Measurements from ENCODE around the gene IHH.

Gene IHH

DNA sequence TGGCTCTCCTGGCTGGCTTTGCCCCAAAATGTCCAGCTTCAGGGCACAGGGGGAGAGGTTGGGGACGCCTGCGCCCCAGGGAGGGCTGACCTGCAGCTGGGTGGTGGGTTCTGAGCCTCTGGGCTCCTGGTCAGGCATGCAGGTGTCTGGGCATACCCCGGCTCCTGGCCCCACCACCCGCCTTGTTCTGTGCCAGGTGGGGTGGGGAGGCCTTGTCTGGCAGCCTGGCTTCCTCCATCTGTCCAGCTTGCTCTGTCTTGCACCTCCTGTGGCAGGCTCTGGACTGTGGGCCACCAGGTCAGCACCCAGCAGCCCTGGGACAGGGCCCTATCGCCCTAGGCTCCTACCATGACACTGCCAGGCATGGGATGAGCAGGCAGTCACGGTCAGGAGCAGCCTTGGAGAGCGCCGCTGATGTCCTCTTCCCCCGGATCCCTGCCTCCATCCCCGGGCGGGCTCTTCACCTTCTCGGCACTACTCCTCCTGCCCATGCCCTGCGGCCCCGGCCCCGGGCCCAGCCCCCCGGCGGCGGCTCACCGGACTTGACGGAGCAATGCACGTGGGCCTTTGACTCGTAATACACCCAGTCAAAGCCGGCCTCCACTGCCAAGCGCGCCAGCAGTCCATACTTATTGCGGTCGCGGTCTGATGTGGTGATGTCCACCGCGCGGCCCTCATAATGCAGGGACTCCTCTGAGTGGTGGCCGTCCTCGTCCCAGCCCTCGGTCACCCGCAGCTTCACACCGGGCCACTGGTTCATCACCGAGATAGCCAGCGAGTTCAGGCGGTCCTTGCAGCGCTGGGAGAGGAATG, 3.6 kb downstream of the IHH start:
- in situ Hi-C loops (cut with MboI; ENCODE audit: low pct_unique_long_range_greater_than_20kb, low sequenced_read_pairs, unreplicated experiment): no loop called here
- TF ChIP-seq, protein P1, sequence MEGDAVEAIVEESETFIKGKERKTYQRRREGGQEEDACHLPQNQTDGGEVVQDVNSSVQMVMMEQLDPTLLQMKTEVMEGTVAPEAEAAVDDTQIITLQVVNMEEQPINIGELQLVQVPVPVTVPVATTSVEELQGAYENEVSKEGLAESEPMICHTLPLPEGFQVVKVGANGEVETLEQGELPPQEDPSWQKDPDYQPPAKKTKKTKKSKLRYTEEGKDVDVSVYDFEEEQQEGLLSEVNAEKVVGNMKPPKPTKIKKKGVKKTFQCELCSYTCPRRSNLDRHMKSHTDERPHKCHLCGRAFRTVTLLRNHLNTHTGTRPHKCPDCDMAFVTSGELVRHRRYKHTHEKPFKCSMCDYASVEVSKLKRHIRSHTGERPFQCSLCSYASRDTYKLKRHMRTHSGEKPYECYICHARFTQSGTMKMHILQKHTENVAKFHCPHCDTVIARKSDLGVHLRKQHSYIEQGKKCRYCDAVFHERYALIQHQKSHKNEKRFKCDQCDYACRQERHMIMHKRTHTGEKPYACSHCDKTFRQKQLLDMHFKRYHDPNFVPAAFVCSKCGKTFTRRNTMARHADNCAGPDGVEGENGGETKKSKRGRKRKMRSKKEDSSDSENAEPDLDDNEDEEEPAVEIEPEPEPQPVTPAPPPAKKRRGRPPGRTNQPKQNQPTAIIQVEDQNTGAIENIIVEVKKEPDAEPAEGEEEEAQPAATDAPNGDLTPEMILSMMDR (IDR thresholded peaks at IDR 0.05; ENCODE audit: extremely low read depth, insufficient read depth, missing control alignments): no peak
- DNase-seq (ENCODE audit: low spot score): no peak

DNA sequence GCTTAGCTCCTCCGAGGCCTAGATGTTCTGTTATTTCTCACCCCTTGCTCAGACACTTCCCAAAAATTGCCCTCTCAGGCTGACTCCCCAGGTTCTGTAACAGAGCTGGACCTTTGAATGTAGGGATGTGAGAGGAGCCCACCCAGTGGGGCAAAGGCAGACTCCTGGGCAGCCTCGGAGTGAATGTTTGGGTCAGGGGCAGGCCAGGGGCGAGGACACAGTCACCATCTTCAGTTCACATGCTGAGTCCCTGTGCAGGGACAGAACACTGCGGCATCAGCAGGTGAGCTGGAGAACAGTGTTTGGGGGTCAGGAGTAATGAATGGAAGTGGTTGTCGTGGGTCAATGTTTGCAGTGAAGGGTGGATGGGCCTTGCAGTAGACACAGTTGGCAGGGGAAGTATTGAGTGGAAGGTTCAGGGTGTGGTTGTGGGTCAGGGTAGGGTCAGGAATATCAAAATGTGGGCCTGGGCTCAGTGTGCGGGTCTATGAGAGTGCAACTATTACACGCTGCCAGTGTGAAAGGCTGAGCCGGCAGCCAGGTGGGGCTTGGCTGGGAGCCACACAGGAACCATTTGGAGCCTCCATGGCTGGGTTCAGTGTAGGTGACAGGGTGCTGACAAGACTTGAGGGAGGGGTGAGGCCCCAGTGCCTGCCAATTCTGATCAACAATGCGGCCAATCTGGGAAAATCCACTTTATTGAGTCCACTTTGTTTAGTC, 4.4 kb downstream of the IHH start:
- no peak for DNase-seq (ENCODE audit: low spot score)
- in situ Hi-C loops (cut with MboI; ENCODE audit: low pct_unique_long_range_greater_than_20kb, low sequenced_read_pairs, unreplicated experiment): no loop called here
- TF ChIP-seq, protein P1 (IDR thresholded peaks at IDR 0.05; ENCODE audit: extremely low read depth, insufficient read depth, missing control alignments): no peak

DNA sequence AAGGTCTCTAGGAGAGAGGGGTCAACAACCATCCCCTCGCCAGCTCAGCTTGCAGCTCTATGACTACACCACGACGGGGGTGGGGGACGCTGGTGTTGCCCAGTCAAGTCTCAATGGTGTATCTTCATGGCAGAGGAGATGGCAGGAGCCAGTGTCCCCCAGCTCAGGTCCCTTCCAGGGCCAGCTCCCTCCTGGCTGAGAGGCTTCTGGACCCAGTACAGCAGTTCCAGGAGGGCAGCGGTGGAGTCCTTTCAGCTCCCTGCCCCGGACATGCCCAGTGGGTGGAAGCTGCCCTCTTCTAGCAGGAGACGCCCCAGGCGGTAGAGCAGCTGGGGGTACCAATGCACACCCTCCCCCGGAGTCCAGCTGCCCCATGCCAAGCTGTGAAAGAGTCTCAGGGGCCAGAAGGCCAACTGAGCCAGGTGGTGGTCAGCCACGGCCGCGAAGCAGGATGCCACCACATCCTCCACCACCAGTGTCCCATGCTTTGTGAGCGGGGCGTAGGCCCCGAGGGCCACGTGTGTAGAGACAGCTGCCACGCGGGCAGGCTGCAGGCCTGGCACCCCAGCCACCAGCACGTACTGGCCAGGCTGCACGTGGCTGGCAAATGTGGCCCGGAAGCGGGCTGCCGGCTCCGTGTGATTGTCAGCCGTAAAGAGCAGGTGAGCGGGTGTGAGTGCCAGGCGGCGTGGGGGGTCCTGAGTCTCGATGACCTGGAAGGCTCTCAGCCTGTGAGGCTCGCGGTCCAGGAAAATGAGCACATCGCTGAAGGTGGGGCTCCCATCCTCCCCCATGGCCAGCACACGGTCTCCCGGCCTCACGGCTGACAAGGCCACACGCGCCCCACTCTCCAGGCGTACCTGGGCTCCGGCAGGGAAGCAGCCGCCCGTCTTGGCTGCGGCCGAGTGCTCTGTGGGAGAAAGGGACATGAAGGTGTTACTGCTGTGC, 5.5 kb downstream of the IHH start:
- no peak for DNase-seq (ENCODE audit: low spot score)
- TF ChIP-seq, protein P1 (IDR thresholded peaks at IDR 0.05; ENCODE audit: extremely low read depth, insufficient read depth, missing control alignments): no peak
- in situ Hi-C loops (cut with MboI; ENCODE audit: low pct_unique_long_range_greater_than_20kb, low sequenced_read_pairs, unreplicated experiment): no loop called here

DNA sequence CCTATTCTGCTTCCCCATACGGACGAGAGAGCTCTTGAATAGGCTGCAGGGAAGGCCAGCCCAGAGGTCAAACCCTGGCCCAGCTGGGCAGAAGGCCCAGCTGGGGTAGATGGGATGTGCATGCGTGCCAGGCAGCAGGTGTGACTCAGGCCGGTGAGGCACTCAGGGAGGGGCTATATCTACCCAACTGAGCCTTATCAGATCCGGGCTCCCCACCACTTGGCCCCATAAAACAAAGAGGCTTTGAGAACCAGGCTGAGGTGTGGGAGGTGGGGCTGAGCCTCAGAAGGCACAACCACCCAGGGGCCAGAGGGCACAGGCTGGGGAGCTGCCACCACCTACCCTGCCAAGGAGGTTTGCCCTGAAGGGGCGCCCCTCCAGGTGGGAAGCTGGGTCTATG, 11.4 kb downstream of the IHH start:
- in situ Hi-C loops (cut with MboI; ENCODE audit: low pct_unique_long_range_greater_than_20kb, low sequenced_read_pairs, unreplicated experiment): loop anchor here (10.0 kb wide), 1 partner anchor 106 kb away; no protein-coding TSS in a partner anchor
- no peak for DNase-seq (ENCODE audit: low spot score)
- TF ChIP-seq, protein P1 (IDR thresholded peaks at IDR 0.05; ENCODE audit: extremely low read depth, insufficient read depth, missing control alignments): no peak

DNA sequence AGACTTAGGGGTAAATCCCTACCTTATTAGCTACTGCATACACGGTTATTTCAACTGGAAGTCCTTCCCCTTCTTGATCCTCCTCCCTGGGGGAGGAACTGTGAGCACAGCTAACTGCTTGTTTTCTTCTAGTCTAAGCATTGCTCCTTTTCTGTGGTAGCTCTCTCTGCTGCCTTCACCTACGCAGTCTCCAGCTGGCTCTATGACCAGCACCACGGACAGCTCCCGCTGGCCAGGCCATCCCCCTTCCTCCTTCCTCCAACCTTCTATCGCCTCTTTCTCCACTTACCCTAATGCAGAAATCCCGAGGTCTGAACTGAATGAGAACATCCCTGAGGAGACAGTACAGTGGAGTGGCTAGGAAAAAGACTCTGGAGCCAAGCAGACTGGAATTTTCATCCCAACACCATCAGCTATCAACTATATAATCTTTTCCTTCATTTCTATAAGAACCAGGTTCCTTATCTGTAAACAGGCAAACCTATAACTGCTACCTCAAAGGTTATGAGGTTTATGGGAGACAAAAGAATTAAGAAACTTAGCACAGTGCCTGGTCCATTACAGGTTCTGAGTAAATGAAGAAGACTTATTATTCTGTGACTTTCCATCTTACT, 14.7 kb downstream of the IHH start:
- in situ Hi-C loops (cut with MboI; ENCODE audit: low pct_unique_long_range_greater_than_20kb, low sequenced_read_pairs, unreplicated experiment): loop anchor here (10.0 kb wide), 1 partner anchor 109 kb away; no protein-coding TSS in a partner anchor
- TF ChIP-seq, protein P1 (IDR thresholded peaks at IDR 0.05; ENCODE audit: extremely low read depth, insufficient read depth, missing control alignments): no peak
- peak; percentile 39 for DNase-seq (ENCODE audit: low spot score)

Data from GM13977 (cell line).